Mesenchymal stem cell (in vitro differentiated cells and primary cell): ENCODE measurements around the gene ROCK2.

ENCODE experiments used
- DNase-seq: peaks from one replicate; pipeline ENCODE4 v3.0.0-alpha.2; 2013
- H2AFZ ChIP-seq: one replicate; pipeline ENCODE4 v1.6.1; 2013; ENCODE audit warnings: low read depth, mild to moderate bottlenecking, control low read depth, inconsistent platforms, low read length, moderate library complexity
- H2AK5ac ChIP-seq: 2 replicates; pipeline ENCODE4 v1.6.1; 2013; ENCODE audit warnings: low read length, moderate library complexity, mild to moderate bottlenecking, inconsistent platforms; ENCODE audit not compliant: severe bottlenecking
- H2BK120ac ChIP-seq: one replicate; pipeline ENCODE4 v1.6.1; 2013; ENCODE audit warnings: low read depth, mild to moderate bottlenecking, inconsistent platforms, low read length, moderate library complexity
- H2BK12ac ChIP-seq, 2 experiments: one replicate each; pipeline ENCODE4 v1.6.1; 2013; ENCODE audit warnings: inconsistent platforms in 2 of 2, low read length in 2 of 2, mild to moderate bottlenecking in 2 of 2, moderate library complexity in 2 of 2, control low read depth in 1 of 2
- H2BK15ac ChIP-seq: one replicate; pipeline ENCODE4 v1.6.1; 2013; ENCODE audit warnings: mild to moderate bottlenecking, low read depth, inconsistent platforms; ENCODE audit not compliant: poor library complexity, severe bottlenecking
- H2BK5ac ChIP-seq: 2 replicates; pipeline ENCODE4 v1.6.1; 2013; ENCODE audit warnings: low read depth, mild to moderate bottlenecking, low read length, control low read depth, inconsistent platforms; ENCODE audit not compliant: poor library complexity, severe bottlenecking
- H3K14ac ChIP-seq, 2 experiments: one replicate each; pipeline ENCODE4 v1.6.1; 2013; ENCODE audit warnings: inconsistent platforms in 2 of 2, low read length in 2 of 2, control low read depth in 1 of 2, mild to moderate bottlenecking in 1 of 2, moderate library complexity in 1 of 2
- H3K18ac ChIP-seq, 2 experiments: one replicate each; pipeline ENCODE4 v1.6.1; 2013; ENCODE audit warnings: inconsistent platforms in 2 of 2, low read length in 2 of 2, control low read depth in 1 of 2, low read depth in 1 of 2, mild to moderate bottlenecking in 1 of 2
- H3K23ac ChIP-seq, 2 experiments: one replicate each; pipeline ENCODE4 v1.6.1; 2013; ENCODE audit warnings: inconsistent platforms in 2 of 2, low read length in 2 of 2, mild to moderate bottlenecking in 2 of 2, moderate library complexity in 2 of 2, control low read depth in 1 of 2
- H3K27ac ChIP-seq: 2 replicates; pipeline ENCODE4 v1.5.1; 2013; ENCODE audit warnings: mild to moderate bottlenecking, moderate library complexity, low read length, control low read depth, inconsistent platforms; ENCODE audit not compliant: poor library complexity, severe bottlenecking
- H3K27me3 ChIP-seq, 2 experiments: 2 replicates each; pipeline versions ENCODE4 v1.6.1 to v1.7.0; 2013; ENCODE audit warnings: low read length in 2 of 2, mild to moderate bottlenecking in 2 of 2, moderate library complexity in 2 of 2, control low read depth in 1 of 2, inconsistent platforms in 1 of 2; ENCODE audit not compliant: control insufficient read depth in 1 of 2, insufficient read depth in 1 of 2
- H3K36me3 ChIP-seq, 2 experiments: 2 replicates each; pipeline versions ENCODE4 v1.6.1 to v1.7.0; 2013; ENCODE audit warnings: low read length in 2 of 2, control low read depth in 1 of 2, inconsistent platforms in 1 of 2, low read depth in 1 of 2, mild to moderate bottlenecking in 1 of 2; ENCODE audit not compliant: insufficient read depth in 2 of 2, control insufficient read depth in 1 of 2
- H3K4ac ChIP-seq, 2 experiments: one replicate each; pipeline ENCODE4 v1.6.1; 2013; ENCODE audit warnings: inconsistent platforms in 2 of 2, low read length in 2 of 2, mild to moderate bottlenecking in 2 of 2, moderate library complexity in 2 of 2, control low read depth in 1 of 2, low read depth in 1 of 2
- H3K4me1 ChIP-seq: 2 replicates; pipeline ENCODE4 v1.6.1; 2013; ENCODE audit warnings: low read depth, low read length, control low read depth; ENCODE audit not compliant: control insufficient read depth, insufficient read depth
- H3K4me2 ChIP-seq: 2 replicates; pipeline ENCODE4 v1.6.1; 2013; ENCODE audit warnings: low read length, mild to moderate bottlenecking, inconsistent platforms; ENCODE audit not compliant: poor library complexity, severe bottlenecking
- H3K4me3 ChIP-seq, 2 experiments: 2 replicates each; pipeline versions ENCODE4 v1.5.1 to v1.7.0; 2013; ENCODE audit warnings: low read length in 2 of 2, mild to moderate bottlenecking in 2 of 2, control low read depth in 1 of 2, low read depth in 1 of 2; ENCODE audit not compliant: insufficient read depth in 1 of 2
- H3K79me1 ChIP-seq: replicated peaks from 2 replicates; pipeline ENCODE4 v1.6.1; 2013; ENCODE audit warnings: mild to moderate bottlenecking, control low read depth, low read length, inconsistent platforms; ENCODE audit not compliant: poor library complexity, severe bottlenecking
- H3K9ac ChIP-seq: 2 replicates; pipeline ENCODE4 v1.7.0; 2013; ENCODE audit warnings: mild to moderate bottlenecking, low read length, moderate library complexity
- H3K9me3 ChIP-seq: 2 replicates; pipeline ENCODE4 v1.7.0; 2013; ENCODE audit warnings: mild to moderate bottlenecking, low read length; ENCODE audit not compliant: control insufficient read depth
- H4K8ac ChIP-seq: one replicate; pipeline ENCODE4 v1.6.1; 2013; ENCODE audit warnings: inconsistent platforms, mild to moderate bottlenecking, low read length, moderate library complexity
- H4K91ac ChIP-seq: one replicate; pipeline ENCODE4 v1.6.1; 2013; ENCODE audit warnings: mild to moderate bottlenecking, low read length, inconsistent platforms
- WGBS: methylation state at CpG from one replicate; pipeline ENCODE4 v1.1.7; 2013; ENCODE audit warnings: mixed read lengths; 5-methylcytosine and 5-hydroxymethylcytosine counted together

The ROCK2 gene

DNA sequence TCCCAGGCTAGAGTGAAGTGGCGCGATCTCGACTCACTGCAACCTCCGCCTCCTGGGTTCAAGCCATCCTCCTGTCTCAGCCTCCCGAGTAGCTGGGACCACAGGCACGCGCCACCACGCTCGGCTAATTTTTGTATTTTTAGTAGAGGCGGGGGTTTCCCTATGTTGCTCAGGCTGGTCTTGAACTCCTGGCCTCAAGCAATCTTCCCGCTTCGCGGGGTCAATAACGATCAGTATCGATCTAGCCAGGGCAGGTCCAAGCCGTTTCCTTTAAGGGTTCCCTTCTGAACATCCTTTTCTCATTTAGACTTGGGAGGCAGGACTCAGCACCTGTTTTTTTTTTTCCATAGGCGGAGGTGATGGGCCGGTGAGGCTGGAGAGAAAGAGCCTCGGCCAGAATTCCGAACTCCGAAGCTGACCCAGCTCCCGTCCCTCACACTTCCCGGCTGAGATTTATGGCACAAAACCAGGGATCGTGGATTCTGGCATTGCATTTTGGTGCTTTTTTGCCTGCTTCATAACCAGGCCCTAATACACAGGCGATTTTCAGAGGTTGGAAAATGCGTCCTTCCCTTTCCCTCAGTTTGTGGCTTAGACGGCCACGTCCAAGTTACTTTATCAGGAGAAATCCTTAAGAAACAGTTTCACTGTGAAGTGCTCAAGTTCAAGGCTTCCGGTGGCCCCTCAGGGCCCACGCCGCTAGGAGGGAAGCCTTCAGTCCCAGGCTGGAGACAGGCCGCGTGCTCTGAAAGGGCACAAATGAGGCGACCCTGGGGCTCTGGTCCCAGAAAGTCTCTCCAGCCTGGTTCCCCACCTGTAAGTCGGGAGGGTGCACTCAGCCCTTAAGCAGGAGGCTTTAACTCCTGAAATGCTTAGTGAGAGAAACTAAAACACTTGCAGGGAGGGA is 190.2 kb downstream of the ROCK2 start:
- peak overlapping the region; percentile 76 for H3K4me2 ChIP-seq
- no peaks in the 10 kb centered on the region for H3K9me3 ChIP-seq

DNA sequence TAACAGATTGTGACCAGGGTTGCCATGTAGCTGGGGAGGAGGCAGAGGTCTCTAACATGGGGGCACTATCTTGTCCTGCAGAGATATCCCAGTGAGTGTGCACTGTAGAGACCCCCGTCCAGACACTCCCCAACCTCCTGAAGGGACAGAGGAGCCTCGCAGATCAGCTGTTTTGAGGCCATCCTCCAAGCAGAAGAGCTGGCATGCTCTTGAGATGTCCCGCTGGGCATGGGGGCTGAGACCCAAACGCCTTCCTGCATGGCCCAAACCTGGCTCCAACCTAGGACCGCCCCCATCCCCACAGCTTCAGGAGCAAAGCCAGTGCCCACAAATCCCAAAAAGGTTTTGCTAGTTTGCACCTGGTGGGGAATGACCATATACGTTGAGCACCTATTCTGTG is 191.8 kb downstream of the ROCK2 start:
- no peak overlapping the region for H3K23ac ChIP-seq
- H3K36me3 ChIP-seq = no peaks in the 10 kb centered on the region
- H3K9ac ChIP-seq = no peak overlapping the region
- H3K27me3 ChIP-seq = peaks cover 0 to 3% of the 10 kb centered on the region in 2 experiments
- peaks cover 13% of the 10 kb centered on the region for H3K4me1 ChIP-seq
- DNase-seq = no peak
- no peak overlapping the region for H3K27ac ChIP-seq
- no peak overlapping the region for H2BK15ac ChIP-seq
- H4K8ac ChIP-seq = no peak overlapping the region
- no peak overlapping the region for H3K4me3 ChIP-seq
- no peak overlapping the region for H2BK12ac ChIP-seq
- no peak overlapping the region for H2BK5ac ChIP-seq
- no peak overlapping the region for H3K18ac ChIP-seq
- H3K9me3 ChIP-seq = no peaks in the 10 kb centered on the region
- H2BK120ac ChIP-seq = no peak overlapping the region
- no peak overlapping the region for H2AK5ac ChIP-seq
- WGBS = 93% methylated on average over 6 of the region's 6 CpGs
- H3K79me1 ChIP-seq = peaks cover 6% of the 10 kb centered on the region
- no peak overlapping the region for H4K91ac ChIP-seq
- H3K4me2 ChIP-seq = no peak overlapping the region
- no peak overlapping the region for H2AFZ ChIP-seq
- no peak overlapping the region for H3K14ac ChIP-seq
- no peak overlapping the region for H3K4ac ChIP-seq

More for the DNA sequence above, 190.2 kb downstream of the ROCK2 start:
- H2BK15ac ChIP-seq = peak overlapping the region; percentile 44
- peak overlapping the region; percentile 29 for H2AFZ ChIP-seq
- peak overlapping the region; percentile 75 for H3K27ac ChIP-seq
- peaks cover 9% of the 10 kb centered on the region for H3K79me1 ChIP-seq
- H4K8ac ChIP-seq = peak overlapping the region; percentile 94
- H3K9ac ChIP-seq = peak overlapping the region; percentile 91
- H3K4ac ChIP-seq = peak overlapping the region; percentile 88 to 94
- no peak for DNase-seq
- H2BK5ac ChIP-seq = no peak overlapping the region
- H3K36me3 ChIP-seq = peaks cover 0 to 2% of the 10 kb centered on the region in 2 experiments
- peak overlapping the region; percentile 73 for H4K91ac ChIP-seq
- H3K14ac ChIP-seq = no peak overlapping the region
- H3K18ac ChIP-seq = peak overlapping the region; percentile 81 to 91
- WGBS = 66% methylated on average over 33 of the region's 35 CpGs
- no peak overlapping the region for H3K23ac ChIP-seq
- peak overlapping the region; percentile 71 for H2BK120ac ChIP-seq
- H3K27me3 ChIP-seq = peaks cover 0 to 3% of the 10 kb centered on the region in 2 experiments
- H2AK5ac ChIP-seq = peak overlapping the region; percentile 83
- peak overlapping the region in 1 of 2 experiments; percentile 21 for H2BK12ac ChIP-seq
- H3K4me3 ChIP-seq = peak overlapping the region; percentile 34 to 80
- peaks cover 21% of the 10 kb centered on the region for H3K4me1 ChIP-seq

DNA sequence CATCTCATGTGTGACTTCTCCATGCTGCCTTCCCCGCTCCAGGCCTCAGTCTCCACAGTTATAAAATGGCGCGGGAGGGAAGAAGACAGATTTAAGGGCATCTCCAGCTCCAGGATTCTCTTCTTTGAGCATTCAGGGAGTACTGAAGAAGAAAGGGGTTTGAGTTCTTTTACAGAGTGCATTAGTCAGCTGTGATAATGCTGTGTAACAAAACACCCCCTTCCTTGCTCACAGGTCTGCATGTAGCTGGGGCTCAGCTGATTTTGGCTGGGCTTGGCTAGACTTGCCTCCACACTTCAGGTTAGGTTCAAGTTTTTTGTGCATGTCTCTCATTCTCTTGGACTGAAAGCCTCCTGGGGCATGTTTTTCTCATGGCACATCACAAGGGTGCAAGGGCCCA is 197.2 kb downstream of the ROCK2 start:
- Histone ChIP-seq H3K27ac (no peak overlapping the region), H3K79me1 (no peaks in the 10 kb centered on the region), H3K18ac (no peak overlapping the region), H3K36me3 (no peaks in the 10 kb centered on the region), H3K4me3 (no peak overlapping the region), H2BK12ac (no peak overlapping the region), H3K4ac (no peak overlapping the region), H3K27me3 (peaks cover 17 to 24% of the 10 kb centered on the region in 2 experiments), H3K9ac (no peak overlapping the region), H3K23ac (no peak overlapping the region), H2AK5ac (no peak overlapping the region), H3K14ac (no peak overlapping the region), H2AFZ (no peak overlapping the region), H4K8ac (no peak overlapping the region), H3K4me2 (no peak overlapping the region), H2BK15ac (no peak overlapping the region), H2BK5ac (no peak overlapping the region), H2BK120ac (no peak overlapping the region), H3K9me3 (peaks cover 4% of the 10 kb centered on the region), H3K4me1 (peaks cover 1% of the 10 kb centered on the region), H4K91ac (no peak overlapping the region)
- DNase-seq = no peak
- no CpG with 5 or more reads among the region's 3 CpGs for WGBS

DNA sequence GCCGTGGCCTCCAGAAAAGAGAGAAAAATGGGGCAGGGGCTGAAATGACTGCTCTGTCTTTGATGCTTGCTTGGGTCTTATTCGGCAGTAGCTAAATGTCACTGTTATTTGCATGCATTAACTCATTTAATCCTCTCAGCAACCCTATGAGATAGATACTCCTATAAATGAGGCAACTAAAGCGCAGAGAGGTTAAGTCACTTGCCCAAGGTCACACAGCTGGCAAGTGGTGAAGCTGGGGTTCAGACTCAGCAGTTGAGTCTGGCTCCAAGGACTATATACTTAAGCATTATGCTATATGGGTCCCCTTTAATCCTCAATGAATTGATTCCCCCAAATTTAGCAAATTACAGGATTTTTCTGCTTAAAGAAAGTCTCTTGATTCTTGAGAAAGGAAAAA is 198.4 kb downstream of the ROCK2 start:
- peaks cover 4% of the 10 kb centered on the region for H3K9me3 ChIP-seq
- no peak overlapping the region for H3K4me3 ChIP-seq
- DNase-seq = no peak
- WGBS = 95% methylated on average over 3 of the region's 3 CpGs
- H2AFZ ChIP-seq = no peak overlapping the region
- H3K14ac ChIP-seq = no peak overlapping the region
- no peak overlapping the region for H2BK15ac ChIP-seq
- no peaks in the 10 kb centered on the region for H3K79me1 ChIP-seq
- no peaks in the 10 kb centered on the region for H3K4me1 ChIP-seq
- H3K27ac ChIP-seq = no peak overlapping the region
- no peak overlapping the region for H2BK120ac ChIP-seq
- no peak overlapping the region for H2BK5ac ChIP-seq
- no peak overlapping the region for H3K4me2 ChIP-seq
- no peak overlapping the region for H4K8ac ChIP-seq
- no peak overlapping the region for H2AK5ac ChIP-seq
- H3K23ac ChIP-seq = no peak overlapping the region
- no peak overlapping the region for H3K18ac ChIP-seq
- no peak overlapping the region for H3K4ac ChIP-seq
- no peak overlapping the region for H2BK12ac ChIP-seq
- peaks cover 22 to 28% of the 10 kb centered on the region in 2 experiments for H3K27me3 ChIP-seq
- no peak overlapping the region for H4K91ac ChIP-seq
- H3K9ac ChIP-seq = no peak overlapping the region
- no peaks in the 10 kb centered on the region for H3K36me3 ChIP-seq
